Adipose tissue (tissue), 3 donors: ENCODE results near the gene PCSK1N. TPM values are rescaled to one million over a fixed set of nuclear protein-coding genes. Genes with fewer than 3 reads are reported as not detected.
"Not testable (repeated sequence)": the region's sequence is repeated elsewhere in the genome, so short reads cannot be mapped to it uniquely, and the experiment has no call there.

Experiments used
- H3K27ac ChIP-seq: one replicate; pipeline ENCODE4 v1.5.1; 2013; ENCODE audit warnings: low read depth, low read length
- WGBS, 3 donors: extraction: QIAGEN DNeasy Blood & Tissue Kit; methylation state at CpG; one replicate each; pipeline ENCODE4 v1.1.7; 2013; 5-methylcytosine and 5-hydroxymethylcytosine counted together
- polyA plus RNA-seq, 3 donors: library from polyadenylated mRNA; stranded (reverse); fragments of 200-250 nt; gene quantifications; one replicate each; pipeline ENCODE4 v1.2.3, GENCODE V29; 2013
- donor health status: healthy with polysubstance abuse.
- donor health status: Bipolar disorder and iron deficiency.
- donor health status: healthy.

PCSK1N gene, protein sequence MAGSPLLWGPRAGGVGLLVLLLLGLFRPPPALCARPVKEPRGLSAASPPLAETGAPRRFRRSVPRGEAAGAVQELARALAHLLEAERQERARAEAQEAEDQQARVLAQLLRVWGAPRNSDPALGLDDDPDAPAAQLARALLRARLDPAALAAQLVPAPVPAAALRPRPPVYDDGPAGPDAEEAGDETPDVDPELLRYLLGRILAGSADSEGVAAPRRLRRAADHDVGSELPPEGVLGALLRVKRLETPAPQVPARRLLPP
- polyA plus RNA-seq, result 10 to 100 TPM in 1 of 3 donors, 1 to 10 TPM in 1, not detected in 1; 1.8 to 53.2 TPM

DNA sequence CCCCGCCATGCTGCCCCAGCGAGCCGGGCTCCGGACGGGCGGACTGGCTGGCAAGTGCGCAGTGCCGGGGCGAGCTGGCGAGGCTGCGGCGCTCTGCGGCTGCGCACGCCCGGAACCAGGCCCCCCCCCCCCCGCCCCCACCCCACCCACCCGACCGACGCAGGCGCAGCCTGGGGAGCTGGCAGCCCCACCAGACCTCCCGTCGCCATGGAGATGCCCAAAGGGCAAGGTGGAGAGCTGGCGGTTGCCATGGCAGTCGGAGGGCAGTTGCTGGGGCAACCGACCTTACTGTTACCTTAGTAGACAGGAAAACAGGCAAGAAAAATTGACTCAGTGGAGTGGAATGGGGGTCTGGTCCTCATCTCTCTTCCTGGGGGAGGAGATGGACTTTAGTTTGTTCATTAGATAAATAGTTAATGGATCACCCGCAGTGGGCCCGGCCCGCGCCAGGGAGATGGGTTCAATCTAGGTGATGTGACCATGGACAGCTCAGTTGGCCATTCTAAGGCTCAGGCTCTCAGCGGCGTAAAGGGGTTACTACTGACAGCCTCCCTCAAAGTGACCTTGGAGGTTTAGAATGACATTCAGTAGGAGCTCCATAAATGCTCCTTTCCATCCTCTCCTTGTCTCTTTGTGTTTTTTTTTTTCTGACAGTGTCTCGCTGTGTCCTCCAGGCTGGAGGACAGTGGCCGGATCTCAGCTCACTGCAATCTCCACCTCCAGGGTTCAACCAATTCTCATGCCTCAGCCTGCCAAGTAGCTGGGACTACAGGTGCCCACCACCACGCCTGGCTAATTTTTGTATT lies at the start of gene PCSK1N:
Gene PCSK1N (minus strand): TSS at position 87 of the 806 bp plus-strand sequence. CDS start 78 bp downstream, at position 9.
- no peak within 1 kb of the TSS for H3K27ac ChIP-seq
- 21 to 52% (median 44%) methylated on average over 6 to 34 of the region's 35 CpGs for WGBS, 3 donors

DNA sequence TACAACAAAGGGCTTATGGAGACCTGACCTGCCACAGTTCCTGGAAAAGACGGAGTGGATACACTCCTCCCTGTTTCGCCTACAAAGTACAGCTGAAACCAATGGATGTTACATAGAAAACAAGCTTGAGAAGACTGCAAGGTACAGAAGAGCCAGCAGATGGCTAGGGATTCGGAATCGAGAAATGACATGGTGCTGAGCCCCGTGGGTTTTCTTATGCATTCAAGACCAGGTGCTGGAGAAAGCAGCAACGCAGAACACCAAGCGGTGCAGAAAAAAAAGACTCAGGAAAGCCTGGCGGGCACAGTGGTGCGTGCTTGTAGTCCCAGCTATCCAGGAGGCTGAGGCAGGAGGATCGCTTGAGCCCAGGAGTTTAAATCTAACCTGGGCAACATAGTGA lies 48.3 kb upstream of the PCSK1N start:
- WGBS, 3 donors, result 62 to 78% (median 78%) methylated on average over 10 of the region's 10 CpGs
- H3K27ac ChIP-seq, result no peak overlapping the region

DNA sequence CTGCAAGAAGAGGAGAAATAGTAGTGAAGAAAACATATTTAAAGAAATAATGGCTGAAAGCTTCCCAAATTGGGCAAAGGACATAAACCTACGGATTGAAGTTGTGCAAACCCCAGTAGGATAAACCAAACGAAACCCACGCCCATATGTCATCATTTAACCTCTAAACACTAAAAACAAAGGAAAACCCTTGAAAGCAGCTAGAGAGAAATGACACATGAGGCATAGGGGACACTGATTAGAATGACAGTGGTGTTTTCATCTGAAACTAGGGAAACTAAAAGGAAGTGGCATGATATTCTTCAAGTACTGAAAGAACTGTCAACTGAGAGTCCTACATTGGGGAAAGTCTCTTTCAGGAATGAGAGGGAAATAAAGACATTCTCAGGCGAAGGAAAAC lies 41.5 kb upstream of the PCSK1N start:
- H3K27ac ChIP-seq, result not testable (repeated sequence)
- 48 to 61% (median 55%) methylated on average over 4 of the region's 4 CpGs for WGBS, 3 donors

DNA sequence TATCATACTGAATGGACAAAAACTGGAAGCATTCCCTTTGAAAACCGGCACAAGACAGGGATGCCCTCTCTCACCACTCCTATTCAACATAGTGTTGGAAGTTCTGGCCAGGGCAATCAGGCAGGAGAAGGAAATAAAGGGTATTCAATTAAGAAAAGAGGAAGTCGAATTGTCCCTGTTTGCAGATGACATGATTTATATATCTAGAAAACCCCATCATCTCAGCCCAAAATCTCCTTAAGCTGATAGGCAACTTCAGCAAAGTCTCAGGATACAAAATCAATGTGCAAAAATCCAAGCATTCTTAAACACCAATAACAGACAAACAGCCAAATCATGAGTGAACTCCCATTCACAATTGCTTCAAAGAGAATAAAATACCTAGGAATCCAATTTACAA lies 36.6 kb upstream of the PCSK1N start:
- not testable (repeated sequence) for H3K27ac ChIP-seq
- 24 to 57% (median 38%) methylated on average over 1 of the region's 2 CpGs for WGBS, 3 donors

DNA sequence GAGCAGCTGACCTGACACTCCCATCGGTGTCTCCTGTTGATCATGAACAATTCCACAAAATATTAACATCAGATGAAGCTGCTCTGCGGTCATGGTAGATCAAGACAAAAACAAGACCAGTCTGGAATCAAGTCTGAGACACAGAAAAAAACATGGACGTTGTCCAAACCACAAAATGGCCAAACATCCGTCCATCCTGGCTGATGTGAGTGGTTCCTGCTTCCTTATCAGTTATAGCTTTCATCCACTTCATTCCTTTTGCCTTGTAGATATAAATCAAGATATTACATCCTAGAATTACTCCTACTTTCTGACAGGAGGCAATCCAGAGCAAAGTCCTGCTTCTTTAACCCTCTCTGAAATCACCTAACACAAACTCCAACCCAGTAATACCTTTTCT lies 28.8 kb upstream of the PCSK1N start:
- H3K27ac ChIP-seq, result no peak overlapping the region
- WGBS, 3 donors, result 29 to 47% (median 38%) methylated on average over 4 of the region's 4 CpGs

DNA sequence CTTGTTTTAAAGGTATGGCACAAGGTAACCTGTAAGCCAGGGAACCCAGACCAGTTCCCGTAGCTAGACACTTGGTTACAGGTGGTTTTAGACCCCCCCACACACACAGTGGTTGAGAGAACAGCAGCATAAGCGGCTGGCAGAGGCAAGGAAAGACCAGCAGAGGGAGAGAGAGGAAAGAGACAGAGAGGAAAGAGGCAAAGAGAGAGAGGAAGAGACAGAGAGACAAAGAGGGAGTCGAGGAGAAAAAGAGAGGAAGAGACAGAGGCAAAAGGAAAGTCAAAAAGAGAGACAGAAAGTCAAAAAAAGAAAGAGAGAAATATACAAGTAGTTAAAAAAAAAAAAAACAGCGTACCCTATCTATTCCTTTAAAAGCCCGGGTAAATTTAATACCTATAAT lies 19.5 kb upstream of the PCSK1N start:
- WGBS, 3 donors, result 27 to 51% (median 42%) methylated on average over 4 to 5 of the region's 5 CpGs
- no peak overlapping the region for H3K27ac ChIP-seq

DNA sequence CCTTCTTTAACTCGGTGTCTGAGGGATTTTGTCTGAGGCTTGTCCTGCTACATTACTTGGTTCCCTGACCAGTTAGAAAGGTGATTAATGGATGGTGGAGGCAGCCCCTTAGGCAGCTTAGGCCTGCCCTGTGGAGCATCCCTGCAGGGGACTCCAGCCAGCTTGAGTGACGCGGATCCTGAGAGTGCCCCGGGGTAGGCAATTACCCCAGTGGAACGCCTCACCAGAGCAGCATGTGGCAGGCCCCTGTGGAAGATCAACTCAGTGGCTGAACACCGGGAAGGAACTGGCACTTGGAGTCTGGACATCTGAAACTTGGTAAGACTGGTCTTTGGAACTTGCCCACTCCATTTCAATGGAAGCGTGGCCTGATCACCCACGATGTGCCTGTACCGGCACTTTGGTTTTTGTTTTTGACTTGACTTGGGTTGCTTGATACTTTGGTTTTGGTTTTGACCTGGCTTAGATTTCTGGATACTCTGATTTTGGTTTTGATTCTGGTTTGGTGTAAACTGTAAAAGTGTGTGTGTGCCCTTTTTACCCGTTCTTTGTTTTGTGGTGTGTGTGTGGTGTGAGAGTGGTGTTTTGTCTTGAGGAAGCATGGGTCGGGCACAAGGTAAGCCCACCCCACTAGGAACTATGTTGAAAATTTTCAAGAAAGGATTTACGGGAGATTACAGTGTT lies 18.9 kb upstream of the PCSK1N start:
- WGBS, 3 donors, result 87 to 92% (median 89%) methylated on average over 11 to 12 of the region's 12 CpGs
- H3K27ac ChIP-seq, result not testable (repeated sequence)

DNA sequence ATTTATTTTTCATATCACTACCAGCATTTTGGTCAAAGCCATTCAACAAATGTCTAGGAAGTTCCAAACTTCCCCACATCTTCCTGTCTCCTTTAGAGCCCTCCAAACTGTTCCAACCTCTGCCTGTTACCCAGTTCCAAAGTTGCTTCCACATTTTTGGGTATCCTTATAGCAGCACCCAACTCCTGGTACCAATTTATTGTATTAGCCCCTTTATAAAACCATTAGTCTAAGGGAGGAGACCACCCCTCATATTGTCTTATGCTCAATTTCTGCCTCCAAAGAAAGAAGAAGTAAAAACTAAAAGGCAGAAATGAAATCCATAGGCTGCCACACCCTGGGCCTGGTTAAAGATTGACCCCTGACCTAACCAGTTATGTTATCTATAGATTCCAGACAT lies 18.1 kb upstream of the PCSK1N start:
- not testable (repeated sequence) for H3K27ac ChIP-seq

DNA sequence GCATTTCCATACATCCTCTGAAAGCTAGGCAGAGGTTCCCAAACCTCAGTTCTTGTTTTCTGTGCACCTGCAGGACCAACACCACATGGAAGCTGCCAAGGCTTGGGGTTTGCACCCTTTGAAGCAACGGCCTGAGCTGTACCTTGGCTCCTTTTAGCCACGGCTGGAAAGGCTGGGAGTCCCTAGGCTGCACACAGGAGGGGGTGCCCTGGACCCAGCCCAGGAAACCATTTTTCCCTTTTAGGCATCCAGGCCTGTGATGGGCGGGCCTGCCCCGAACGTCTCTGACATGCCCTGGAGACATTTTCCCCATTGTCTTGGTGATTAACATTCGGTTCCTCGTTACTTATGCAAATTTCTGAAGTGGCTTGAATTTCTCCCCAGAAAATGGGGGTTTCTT lies 17.4 kb upstream of the PCSK1N start:
- 78 to 87% (median 80%) methylated on average over 7 of the region's 7 CpGs for WGBS, 3 donors
- no peak overlapping the region for H3K27ac ChIP-seq

DNA sequence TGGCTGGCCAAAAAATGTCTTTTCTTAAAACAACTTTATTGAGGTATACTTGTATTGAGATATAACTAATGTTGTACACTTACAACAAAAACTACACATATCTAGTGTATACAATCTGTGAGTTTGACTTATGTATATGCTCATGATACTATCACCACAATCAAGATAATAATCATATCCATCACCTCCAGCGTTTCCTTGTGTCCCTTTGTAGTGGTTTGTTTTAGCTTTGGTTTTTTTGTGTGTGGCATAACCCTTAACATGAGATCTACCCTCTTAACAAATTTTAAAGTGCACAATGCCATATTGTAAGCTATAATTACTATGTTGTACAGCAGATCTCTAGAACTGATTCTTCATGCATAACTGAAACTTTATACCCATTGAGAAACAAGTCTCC lies 13.4 kb upstream of the PCSK1N start:
- no peak overlapping the region for H3K27ac ChIP-seq
- 52 to 71% (median 54%) methylated on average over 1 of the region's 1 CpG for WGBS, 3 donors

DNA sequence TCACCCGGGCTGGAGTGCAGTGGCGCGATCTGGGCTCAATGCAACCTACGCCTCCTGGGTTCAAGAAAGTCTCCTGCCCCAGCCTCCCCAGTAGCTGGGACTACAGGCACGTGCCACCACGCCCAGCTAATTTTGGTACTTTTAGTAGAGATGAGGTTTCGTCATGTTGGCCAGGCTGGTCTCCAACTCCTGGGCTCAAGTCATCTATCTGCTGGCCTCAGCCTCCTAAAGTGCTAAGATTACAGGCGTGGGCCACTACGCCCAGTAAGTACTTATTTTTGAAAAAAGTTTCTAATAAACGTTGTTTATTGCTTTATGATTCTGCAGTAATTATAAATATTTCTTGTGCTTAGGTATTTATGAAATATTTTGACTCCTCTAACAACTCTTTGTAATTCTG lies 4.3 kb upstream of the PCSK1N start:
- 68 to 89% (median 79%) methylated on average over 6 to 10 of the region's 10 CpGs for WGBS, 3 donors
- no peak overlapping the region for H3K27ac ChIP-seq

DNA sequence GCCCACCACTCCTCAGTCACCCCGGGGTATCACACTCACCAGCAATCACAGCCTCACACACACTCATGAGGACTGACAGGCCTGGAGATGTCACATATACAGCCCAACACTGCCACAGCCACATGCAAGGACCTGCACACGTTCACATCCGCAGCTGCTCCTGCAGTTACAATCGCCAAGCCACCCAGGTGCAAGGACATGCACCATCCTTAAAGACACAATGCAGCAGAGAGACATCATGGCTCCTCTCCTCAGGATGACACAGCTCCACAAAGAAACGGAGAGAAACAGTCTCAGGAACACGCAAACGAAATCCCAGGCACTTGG lies 1.1 kb downstream of the PCSK1N start:
- 8 to 28% (median 12%) methylated on average over 7 of the region's 7 CpGs for WGBS, 3 donors
- H3K27ac ChIP-seq, result no peak overlapping the region

DNA sequence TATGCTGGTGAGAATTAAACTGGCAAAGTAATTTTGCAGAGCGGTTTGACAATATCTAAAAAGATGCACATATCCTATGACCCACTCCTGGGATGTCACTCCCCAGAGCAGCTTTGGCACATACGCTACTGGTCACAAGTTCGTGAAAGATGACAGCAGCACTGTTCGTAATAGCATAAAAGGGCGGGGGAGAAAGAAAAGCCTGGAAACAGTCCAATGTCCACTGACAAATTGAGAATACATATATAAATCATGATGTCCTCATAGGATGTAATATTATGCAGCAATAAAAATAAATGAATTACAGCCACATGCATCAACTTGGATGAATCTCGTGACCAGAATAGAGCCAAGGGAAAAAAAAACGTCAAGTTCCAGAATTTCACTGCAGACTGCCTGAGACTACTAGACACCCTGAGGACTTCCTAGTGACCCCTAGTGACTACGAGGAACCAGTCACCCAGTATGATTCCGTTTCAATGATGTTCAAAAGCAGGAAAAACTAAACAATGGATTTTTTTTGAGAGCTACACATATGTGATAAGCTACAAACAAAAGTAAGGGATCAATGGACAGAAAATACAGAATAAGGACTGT lies 1.8 kb downstream of the PCSK1N start:
- 24 to 50% (median 32%) methylated on average over 9 of the region's 9 CpGs for WGBS, 3 donors
- no peak overlapping the region for H3K27ac ChIP-seq

DNA sequence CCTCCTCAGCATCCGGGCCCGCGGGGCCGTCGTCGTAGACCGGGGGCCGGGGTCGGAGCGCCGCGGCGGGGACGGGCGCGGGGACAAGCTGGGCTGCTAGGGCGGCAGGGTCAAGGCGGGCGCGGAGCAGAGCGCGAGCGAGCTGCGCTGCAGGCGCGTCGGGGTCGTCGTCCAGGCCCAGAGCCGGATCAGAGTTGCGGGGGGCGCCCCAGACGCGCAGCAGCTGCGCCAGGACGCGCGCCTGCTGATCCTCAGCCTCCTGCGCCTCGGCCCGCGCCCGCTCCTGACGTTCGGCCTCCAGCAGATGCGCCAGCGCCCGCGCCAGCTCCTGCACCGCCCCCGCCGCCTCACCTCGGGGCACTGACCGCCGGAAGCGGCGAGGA lies 3.5 kb downstream of the PCSK1N start:
- no peak overlapping the region for H3K27ac ChIP-seq
- 4 to 28% (median 5%) methylated on average over 13 to 54 of the region's 57 CpGs for WGBS, 3 donors

DNA sequence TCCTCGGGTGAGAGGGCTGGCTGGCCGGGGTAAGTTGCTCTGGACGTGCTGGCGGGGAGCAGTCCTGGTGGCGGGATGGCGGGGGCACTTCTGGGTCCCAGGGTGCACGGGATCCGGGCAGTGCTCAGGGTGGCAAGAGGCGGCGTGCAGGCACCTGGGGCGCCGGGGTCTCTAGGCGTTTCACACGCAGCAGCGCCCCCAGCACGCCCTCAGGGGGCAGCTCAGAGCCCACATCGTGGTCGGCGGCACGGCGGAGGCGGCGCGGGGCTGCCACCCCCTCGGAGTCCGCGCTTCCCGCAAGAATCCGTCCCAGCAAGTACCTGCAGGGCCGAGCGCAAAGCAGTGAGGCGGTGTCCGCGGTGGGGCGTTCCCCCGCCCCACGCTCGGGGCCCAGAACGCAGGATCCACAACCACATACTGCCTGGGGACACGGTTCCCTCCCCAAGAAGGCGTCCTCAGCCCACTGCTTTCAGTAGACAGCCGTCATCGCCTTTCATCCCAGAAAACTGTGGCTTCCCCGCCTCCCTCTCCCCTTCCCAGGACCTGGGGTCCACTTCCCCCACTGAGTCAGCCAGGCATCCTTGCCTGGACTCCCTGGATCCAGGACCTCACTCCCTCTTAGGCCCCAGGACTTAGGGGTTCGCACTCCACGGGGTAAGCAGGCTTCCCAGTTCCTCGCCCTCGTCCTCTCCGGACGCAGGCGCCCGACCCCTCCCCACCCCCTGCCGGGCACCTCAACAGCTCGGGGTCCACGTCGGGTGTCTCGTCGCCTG lies 4.1 kb downstream of the PCSK1N start:
- 7 to 33% (median 13%) methylated on average over 5 to 58 of the region's 58 CpGs for WGBS, 3 donors
- H3K27ac ChIP-seq, result no peak overlapping the region

DNA sequence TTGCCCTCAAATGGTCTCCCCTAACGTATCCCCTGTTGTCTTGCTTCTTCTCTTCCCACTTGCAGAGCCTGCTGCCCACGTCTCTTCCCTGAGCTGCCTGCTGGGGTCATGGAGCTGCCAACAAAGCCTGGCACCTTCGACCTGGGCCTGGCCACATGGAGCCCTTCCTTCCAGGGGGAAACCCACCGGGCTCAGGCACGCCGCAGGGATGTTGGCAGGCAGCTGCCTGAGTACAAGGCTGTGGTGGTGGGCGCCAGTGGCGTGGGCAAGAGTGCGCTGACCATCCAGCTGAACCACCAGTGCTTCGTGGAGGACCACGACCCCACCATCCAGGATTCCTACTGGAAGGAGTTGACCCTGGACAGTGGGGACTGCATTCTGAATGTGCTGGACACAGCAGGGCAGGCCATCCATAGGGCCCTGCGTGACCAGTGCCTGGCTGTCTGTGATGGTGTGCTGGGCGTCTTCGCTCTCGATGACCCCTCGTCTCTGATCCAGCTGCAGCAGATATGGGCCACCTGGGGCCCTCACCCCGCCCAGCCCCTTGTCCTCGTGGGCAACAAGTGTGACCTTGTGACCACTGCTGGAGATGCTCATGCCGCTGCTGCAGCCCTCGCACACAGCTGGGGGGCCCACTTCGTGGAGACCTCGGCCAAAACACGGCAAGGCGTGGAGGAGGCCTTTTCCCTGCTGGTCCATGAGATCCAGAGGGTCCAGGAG lies 6.2 kb downstream of the PCSK1N start:
- H3K27ac ChIP-seq, result no peak overlapping the region
- 79 to 89% (median 83%) methylated on average over 14 to 24 of the region's 24 CpGs for WGBS, 3 donors

DNA sequence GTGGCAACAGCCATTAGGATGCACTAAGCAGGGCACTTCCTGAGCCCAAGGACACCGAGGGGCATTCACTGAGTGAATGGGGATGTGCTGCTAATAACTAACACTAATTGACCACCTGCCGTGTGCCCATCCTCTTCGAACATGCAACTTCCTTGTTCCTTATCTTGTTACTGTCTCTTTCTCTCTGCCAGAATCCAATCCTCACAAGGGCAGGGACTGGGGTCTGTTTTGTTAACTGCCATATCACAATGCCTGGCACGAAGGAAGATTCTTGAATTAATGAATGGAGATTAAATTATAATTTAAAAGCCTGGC lies 7.8 kb downstream of the PCSK1N start:
- 55 to 62% (median 62%) methylated on average over 4 of the region's 4 CpGs for WGBS, 3 donors
- no peak overlapping the region for H3K27ac ChIP-seq
